ENCODE measurements around the gene ZSWIM5.
"Not testable (repeated sequence)": the region's sequence is repeated elsewhere in the genome, so short reads cannot be mapped to it uniquely, and the experiment has no call there.

ZSWIM5 gene

DNA sequence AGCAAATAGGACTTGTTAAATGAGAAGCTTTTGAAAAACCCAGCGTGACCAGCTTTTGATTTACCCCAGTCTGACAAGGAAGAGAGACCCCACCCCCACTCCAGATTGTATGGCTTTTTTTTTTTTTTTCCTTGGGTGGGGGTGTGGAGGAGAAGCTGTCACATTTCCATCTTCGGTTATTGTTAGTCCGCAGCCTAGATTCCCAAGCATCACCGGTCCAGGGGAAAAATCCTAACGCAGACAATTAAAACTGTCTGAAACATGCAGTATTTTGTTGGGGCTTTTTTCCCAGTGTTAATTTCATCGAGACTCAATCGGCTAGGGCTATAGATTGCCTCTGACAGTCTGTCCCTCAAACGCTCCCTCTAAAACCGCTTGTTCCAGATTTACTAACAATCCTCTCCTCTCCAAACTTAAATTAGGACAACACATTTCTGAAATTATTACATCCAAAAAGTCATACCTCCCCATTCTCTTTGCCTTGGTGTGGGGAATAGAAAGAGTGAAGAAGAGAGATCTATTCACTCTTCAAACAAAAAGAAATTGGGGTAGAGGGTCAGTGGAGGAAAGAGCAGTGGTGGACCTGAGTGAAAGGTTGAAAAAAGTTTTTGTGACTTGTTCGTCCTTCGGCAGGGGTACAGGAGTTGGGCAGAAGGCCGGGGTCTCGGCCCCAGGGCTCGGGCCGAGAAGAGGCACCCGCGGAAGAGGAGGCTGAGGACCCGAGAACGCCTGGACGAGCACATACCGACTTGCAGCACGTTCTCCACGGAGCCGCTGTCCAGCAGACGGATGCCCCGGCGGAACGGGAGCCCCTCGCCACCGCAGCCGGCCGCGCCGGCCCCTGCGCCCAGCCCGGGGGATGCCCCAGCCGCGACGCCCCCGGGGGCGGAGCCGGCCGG lies 1.1 kb downstream of the ZSWIM5 start:
- DNase-seq (ENCODE audit: low read depth in 2 of 2), result peak in 1 of 2 donors; percentile 4

DNA sequence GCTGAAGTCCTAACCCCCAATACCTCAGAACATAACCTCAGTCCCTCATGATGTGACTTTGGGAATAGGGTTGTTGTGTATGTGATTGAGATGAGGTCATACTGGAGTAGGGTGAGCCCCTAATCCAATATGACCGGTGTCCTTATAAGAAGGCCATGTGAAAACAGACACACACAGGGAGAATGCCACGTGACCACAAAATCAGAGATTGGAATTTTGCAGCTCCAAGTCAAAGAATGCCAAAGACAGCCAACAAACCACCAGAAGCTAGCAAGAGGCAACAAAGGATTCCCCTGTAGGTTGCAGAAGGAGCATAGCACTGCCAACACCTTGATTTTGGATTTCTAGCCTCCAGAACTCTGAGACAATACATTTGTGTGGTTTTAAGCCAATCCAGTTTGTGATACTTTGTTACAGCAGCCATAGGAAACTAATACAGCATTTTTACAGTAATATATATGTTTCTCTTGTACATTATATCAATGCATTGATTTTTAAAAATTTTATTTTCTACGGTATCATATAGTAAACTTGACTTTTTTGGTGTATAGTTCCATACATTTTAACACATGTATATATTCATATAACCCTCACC lies 5.4 kb downstream of the ZSWIM5 start:
- DNase-seq (ENCODE audit: low read depth in 2 of 2), result no peak

- DNase-seq (ENCODE audit: low read depth in 2 of 2), result no peak
Measured at GRCh38 chr1:45200435-45200834, 6.0 kb downstream of the ZSWIM5 start.

- no peak for DNase-seq (ENCODE audit: low read depth in 2 of 2)
Measured at GRCh38 chr1:45198185-45198584, 8.2 kb downstream of the ZSWIM5 start.

- DNase-seq (ENCODE audit: low read depth in 2 of 2), result no peak
Measured at GRCh38 chr1:45196863-45197262, 9.5 kb downstream of the ZSWIM5 start.

DNA sequence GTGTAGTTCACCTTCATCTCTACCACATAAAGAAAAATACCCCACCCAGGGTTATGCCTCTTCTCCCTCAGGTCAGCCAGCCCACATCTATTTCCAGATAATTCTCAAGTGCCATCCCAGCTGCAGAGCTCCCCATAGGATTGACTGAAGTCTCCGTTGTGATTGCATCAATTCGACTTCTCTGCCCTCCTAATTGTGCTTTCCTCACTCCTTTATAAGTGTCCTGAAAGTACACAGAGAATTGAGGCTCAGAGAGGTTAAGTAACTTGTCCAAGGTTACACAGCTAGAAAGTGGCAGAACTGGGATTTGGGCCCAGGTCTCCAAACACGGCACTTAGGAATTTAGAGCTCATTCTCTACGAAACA lies 15.0 kb downstream of the ZSWIM5 start:
- no peak for DNase-seq (ENCODE audit: low read depth in 2 of 2)

DNA sequence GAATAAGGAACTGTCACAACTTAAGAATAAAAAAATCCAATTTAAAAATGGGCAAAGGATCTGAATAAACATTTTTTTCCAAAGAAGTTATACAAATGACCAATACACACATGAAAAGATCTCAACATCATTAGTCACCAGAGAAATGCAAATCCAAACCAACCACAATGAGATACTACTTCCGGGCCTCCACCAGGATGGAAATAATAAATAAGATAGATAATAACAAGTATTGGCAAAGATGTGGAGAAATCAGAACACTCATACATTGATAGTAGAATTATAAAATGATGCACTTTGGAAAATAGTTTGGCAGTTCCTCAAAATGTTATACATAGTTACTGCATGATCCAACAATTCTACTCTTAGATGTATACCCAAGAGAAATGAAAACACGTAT lies 18.7 kb downstream of the ZSWIM5 start:
- DNase-seq (ENCODE audit: low read depth in 2 of 2), result no peak

DNA sequence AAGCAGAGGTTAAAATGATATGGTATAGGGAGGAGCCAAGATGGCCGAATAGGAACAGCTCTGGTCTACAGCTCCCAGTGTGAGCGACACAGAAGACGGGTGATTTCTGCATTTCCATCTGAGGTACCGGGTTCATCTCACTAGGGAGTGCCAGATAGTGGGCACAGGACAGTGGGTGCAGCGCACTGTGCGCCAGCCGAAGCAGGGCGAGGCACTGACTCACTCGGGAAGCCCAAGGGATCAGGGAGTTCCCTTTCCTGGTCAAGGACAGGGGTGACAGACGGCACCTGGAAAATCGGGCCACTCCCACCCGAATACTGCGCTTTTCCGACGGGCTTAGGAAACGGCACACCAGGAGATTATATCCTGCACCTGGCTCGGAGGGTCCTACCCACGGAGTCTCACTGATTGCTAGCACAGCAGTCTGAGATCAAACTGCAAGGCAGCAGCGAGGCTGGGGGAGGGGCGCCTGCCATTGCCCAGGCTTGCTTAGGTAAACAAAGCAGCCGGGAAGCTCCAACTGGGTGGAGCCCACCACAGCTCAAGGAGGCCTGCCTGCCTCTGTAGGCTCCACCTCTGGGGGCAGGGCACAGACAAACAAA lies 26.4 kb downstream of the ZSWIM5 start:
- not testable (repeated sequence) for DNase-seq (ENCODE audit: low read depth in 2 of 2)

DNA sequence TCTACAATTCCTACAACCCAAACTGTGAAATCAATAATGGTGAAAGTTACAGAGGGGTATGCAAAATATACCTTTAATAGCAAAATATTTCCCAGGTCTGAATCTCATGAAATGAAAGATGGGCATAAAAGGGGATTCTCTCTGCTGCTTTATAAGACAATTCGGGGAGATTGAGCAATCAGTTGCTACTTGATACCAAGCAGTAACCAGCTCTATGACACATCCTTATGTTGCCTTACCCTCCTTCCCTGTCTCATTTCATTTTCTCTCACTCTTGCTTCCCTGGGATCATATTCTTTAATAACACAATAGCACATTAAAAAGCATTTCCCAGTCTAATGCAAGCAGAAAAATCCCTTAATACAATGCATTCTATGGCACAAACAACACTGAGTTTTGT lies 29.0 kb downstream of the ZSWIM5 start:
- no peak for DNase-seq (ENCODE audit: low read depth in 2 of 2)

- DNase-seq (ENCODE audit: low read depth in 2 of 2), result no peak
Measured at GRCh38 chr1:45172764-45173163, 33.6 kb downstream of the ZSWIM5 start.

- no peak for DNase-seq (ENCODE audit: low read depth in 2 of 2)
Measured at GRCh38 chr1:45172005-45172404, 34.4 kb downstream of the ZSWIM5 start.

- no peak for DNase-seq (ENCODE audit: low read depth in 2 of 2)
Measured at GRCh38 chr1:45171575-45171974, 34.8 kb downstream of the ZSWIM5 start.

- DNase-seq (ENCODE audit: low read depth in 2 of 2), result no peak
Measured at GRCh38 chr1:45170151-45170742, 36.2 kb downstream of the ZSWIM5 start.

DNA sequence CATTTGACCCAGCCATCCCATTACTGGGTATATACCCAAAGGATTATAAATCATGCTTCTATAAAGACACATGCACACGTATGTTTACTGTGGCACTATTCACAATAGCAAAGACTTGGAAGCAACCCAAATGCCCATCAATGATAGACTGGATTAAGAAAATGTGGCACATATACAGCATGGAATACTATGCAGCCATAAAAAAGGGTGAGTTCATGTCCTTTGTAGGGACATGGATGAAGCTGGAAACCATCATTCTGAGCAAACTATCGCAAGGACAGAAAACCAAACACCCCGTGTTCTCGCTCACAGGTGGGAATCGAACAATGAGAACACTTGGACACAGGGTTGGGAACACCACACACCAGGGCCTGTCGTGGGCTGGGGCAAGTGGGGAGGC lies 38.5 kb downstream of the ZSWIM5 start:
- DNase-seq (ENCODE audit: low read depth in 2 of 2), result not testable (repeated sequence)

GRCh38 chr1:45164307-45164706 lies 42.1 kb downstream of the ZSWIM5 start:
- DNase-seq (ENCODE audit: low read depth in 2 of 2), result not testable (repeated sequence)

DNA sequence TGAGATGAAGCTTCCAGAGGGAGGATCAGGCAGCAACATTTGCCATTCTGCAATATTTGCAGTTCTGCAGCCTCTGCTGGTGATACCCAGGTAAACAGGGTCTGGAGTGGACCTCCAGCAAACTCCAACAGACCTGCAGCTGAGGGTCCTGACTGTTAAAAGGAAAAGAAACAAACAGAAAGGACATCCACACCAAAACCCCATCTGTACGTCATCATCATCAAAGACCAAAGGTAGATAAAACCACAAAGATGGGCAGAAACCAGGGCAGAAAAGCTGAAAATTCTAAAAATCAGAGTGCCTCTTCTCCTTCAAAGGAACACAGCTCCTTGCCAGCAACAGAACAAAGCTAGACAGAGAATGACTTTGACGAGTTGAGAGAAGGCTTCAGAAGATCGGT lies 43.3 kb downstream of the ZSWIM5 start:
- not testable (repeated sequence) for DNase-seq (ENCODE audit: low read depth in 2 of 2)

DNA sequence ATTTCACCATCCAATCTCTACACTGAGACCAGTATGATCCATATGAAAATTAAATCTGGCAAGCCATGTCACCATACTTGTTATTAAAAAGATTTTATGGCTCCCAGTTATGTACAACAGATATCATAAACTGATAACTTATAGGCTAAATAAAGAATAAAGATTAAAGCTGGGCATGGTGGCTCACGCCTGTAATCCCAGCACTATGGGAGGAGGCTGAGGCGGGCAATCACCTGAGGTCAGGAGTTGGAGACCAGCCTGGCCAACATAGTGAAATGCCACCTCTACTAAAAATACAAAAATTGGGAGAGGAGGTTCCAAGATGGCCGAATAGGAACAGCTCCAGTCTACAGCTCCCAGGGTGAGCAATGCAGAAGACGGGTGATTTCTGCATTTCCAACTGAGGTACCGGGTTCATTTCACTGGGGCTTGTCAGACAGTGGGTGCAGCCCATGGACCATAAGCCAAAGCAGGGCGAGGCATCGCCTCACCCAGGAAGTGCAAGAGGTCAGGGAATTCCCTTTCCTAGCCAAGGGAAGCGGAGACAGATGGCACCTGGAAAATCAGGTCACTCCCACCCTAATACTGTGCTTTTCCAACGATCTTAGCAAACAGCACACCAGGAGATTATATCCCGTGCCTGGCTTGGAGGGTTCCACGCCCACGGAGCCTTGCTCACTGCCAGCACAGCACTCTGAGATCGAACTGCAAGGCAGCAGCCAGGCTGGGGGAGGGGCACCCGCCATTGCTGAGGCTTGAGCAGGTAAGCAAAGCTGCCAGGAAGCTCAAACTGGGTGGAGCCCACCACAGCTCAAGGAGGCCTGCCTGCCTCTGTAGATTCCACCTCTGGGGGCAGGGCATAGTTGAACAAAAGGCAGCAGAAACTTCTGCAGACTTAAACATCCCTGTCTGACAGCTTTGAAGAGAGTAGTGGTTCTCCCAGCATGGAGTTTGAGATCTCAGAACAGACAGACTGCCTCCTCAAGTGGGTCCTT lies 44.1 kb downstream of the ZSWIM5 start:
- peak in 1 of 2 donors; percentile 1 for DNase-seq (ENCODE audit: low read depth in 2 of 2)

DNA sequence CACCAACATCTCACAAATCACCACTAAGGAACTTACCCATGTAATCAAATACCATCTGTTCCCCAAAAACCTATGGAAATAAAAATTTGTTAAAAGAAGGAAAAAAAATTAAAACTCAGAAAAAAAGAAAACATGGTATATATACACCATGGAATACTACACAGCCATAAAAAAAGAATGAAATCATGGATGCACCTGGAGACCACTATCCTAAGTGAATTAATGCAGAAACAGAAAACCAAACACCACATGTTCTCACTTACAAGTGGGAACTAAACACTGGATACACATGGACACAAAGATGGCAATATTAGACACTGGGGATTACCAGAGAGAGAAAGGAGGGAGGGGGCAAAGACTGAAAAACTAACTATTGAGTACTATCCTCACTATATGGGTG lies 50.4 kb downstream of the ZSWIM5 start:
- no peak for DNase-seq (ENCODE audit: low read depth in 2 of 2)

GRCh38 chr1:45155423-45155822 lies 51.0 kb downstream of the ZSWIM5 start:
- DNase-seq (ENCODE audit: low read depth in 2 of 2), result no peak

GRCh38 chr1:45152126-45152525 lies 54.3 kb downstream of the ZSWIM5 start:
- no peak for DNase-seq (ENCODE audit: low read depth in 2 of 2)

DNA sequence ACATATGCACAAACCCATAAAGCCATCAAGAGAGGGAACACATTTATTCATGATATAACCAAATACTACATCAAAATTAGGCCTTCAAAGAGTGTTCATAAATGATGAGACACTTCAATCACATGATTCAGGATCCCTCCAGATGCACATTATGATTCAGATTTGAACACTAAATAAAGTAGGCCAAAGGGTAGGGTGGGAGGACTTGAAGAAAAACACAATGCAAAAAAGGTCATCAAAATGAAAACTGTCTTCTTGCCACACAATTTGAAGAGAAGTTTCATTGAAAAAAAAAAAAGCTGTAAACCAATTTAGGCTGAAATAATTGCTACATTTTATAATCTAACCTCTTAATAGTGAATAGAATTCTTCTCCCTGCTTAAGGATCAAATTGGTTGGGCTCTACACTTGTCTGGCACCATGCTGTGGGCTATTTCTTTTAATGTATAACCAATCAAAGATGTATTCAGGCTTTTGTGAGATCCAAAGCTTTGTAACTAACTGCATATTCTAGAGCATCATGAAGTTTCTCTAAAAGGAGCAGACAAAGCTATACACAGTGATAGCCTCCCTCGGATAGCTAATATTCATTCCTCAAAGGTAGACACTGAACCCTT lies 58.1 kb downstream of the ZSWIM5 start:
- no peak for DNase-seq (ENCODE audit: low read depth in 2 of 2)

All from stimulated activated CD8-positive, alpha-beta memory T cell treated with anti-CD3 and anti-CD28 coated beads, Interleukin-15, amount 100 ng/mL, for 48 hours (primary cell).